Heart right ventricle (tissue), 16 donors: ENCODE data around the gene ST6GALNAC3. TPM values are rescaled to one million over a fixed set of nuclear protein-coding genes. Genes with fewer than 3 reads are reported as not detected.
A peak's percentile ranks its signal among the peaks of the same experiment; 100 is the strongest.

Source experiments
- ATAC-seq, 8 donors: fragments of 200-7000 bp; cut with Tn5 transposase; one replicate each; pipeline ENCODE4 v1.9.1; 2020; ENCODE audit warnings: mild to moderate bottlenecking in 8 of 8, moderate library complexity in 8 of 8, moderate number of reproducible peaks in 1 of 8
- DNase-seq, 2 donors: peaks; one replicate each; pipeline ENCODE4 v3.0.0-alpha.2; 2020
- H3K27ac ChIP-seq, 10 donors: fragments of 200-600 bp; sonication (generic) in 2 of 10; one replicate each; pipeline versions ENCODE4 v1.5.0 to v1.8.0; 2020 to 2022; ENCODE audit warnings: mild to moderate bottlenecking in 3 of 10
- H3K27me3 ChIP-seq, 7 donors: fragments of 200-600 bp; one replicate each; pipeline ENCODE4 v1.8.0; 2021 to 2022; ENCODE audit warnings: mild to moderate bottlenecking in 2 of 7
- H3K36me3 ChIP-seq, 9 donors: fragments of 200-600 bp; sonication (generic) in 1 of 9; one replicate each; pipeline versions ENCODE4 v1.5.0 to v1.8.0; 2020 to 2022; ENCODE audit warnings: mild to moderate bottlenecking in 2 of 9
- H3K4me1 ChIP-seq, 9 donors: fragments of 200-600 bp; sonication (generic) in 1 of 9; one replicate each; pipeline versions ENCODE4 v1.5.0 to v1.8.0; 2020 to 2022; ENCODE audit warnings: mild to moderate bottlenecking in 4 of 9
- H3K4me3 ChIP-seq, 10 donors: fragments of 200-600 bp; sonication (generic) in 2 of 10; one replicate each; pipeline versions ENCODE4 v1.5.0 to v1.8.0; 2020 to 2022; ENCODE audit warnings: mild to moderate bottlenecking in 7 of 10, moderate library complexity in 2 of 10
- H3K9me3 ChIP-seq, 11 donors: fragments of 200-600 bp in 10 of 11; sonication (generic) in 2 of 11; one replicate each; pipeline versions ENCODE4 v1.5.0 to v1.8.0; 2013 to 2022; ENCODE audit warnings: mild to moderate bottlenecking in 2 of 11, control low read depth in 1 of 11, moderate library complexity in 1 of 11
- CTCF ChIP-seq, 9 donors: fragments of 200-600 bp; sonication (generic) in 2 of 9; IDR thresholded peaks; one replicate each; pipeline versions ENCODE4 v1.5.0 to v1.8.0; 2021 to 2022; ENCODE audit warnings: antibody characterized with exemption in 9 of 9, mild to moderate bottlenecking in 5 of 9, moderate library complexity in 1 of 9
- WGBS, 2 donors: extraction: QIAGEN DNeasy Blood & Tissue Kit; methylation state at CpG; one replicate each; pipeline ENCODE4 v1.1.7; 2013; ENCODE audit warnings: inconsistent platforms in 1 of 2; 5-methylcytosine and 5-hydroxymethylcytosine counted together
- intact Hi-C, 10 donors: fragments of 100-400 bp; cut with DNase I; formaldehyde crosslinking; loops; one replicate each; pipeline versions ENCODE4 v1.11.1 to v1.14.2; 2022
- polyA plus RNA-seq, 2 donors: library from polyadenylated mRNA; stranded (reverse); fragments of 200-250 nt; gene quantifications; one replicate each; pipeline ENCODE4 v1.2.3, GENCODE V29; 2013
- total RNA-seq, 10 donors: library from RNA; stranded (reverse); fragmentation: NEBNext Ultra II Directional in 3 of 10; extraction: Animal tissue kit (Norgen Biotek cat#: 25700) in 3 of 10; gene quantifications; one replicate each; pipeline versions ENCODE4 v1.2.1 to v1.2.4, GENCODE V29; 2021 to 2023
- donor health status: Arrhythmogenic right ventricular cardiomyopathy.
- donor health status: ischemic (EF 13 %, LVEDD 7.1; RV severe dilation, severe dysfunction).
- donor health status: healthy with polysubstance abuse.
- donor health status: DM: no; HTN: yes; CAD: no.
- donor health status: DM: no; HTN: no; CAD: no.
- donor health status: ischemic (EF 25% LVEDD 6.9; RV normal size, moderate dysfunction).
- donor health status: ischemic (EF 25% LVEDD 5.7; RV mildly dilated, moderate dysfunction).
- donor health status: healthy.
- donor health status: DM: yes; HTN: yes; CAD: no.
- donor health status: Ischemic cardiomyopathy.
- donor health status: ischemic (EF 35%, LVEDD 5.7; RV mildly dilated, moderate dysfunction).
- donor health status: nonischemic (EF 11% LVEDD 7.7; RV severe dilation, severe dysfunction).
- donor health status: DM: yes; HTN: yes; CAD: no.
- donor health status: PGD.
- donor health status: ischemic (EF 29% LVEDD 5.4; RV normal size, mild dysfunction).
- donor health status: nonischemic (EF 23%, LVEDD 6.1; RV moderate dilation, normal function).

ST6GALNAC3 gene
- total and polyA plus RNA-seq, 12 donors = 2.8 to 10.3 (median 4.8) TPM

GRCh38 chr1:76374086-76374485, 299.5 kb downstream of the ST6GALNAC3 start:
- H3K27ac ChIP-seq = no peak overlapping the region
- WGBS, 2 donors = 93 to 96% methylated on average over 5 of the region's 5 CpGs
- DNase-seq (no peak), ATAC-seq (no peak)
- no peaks in the 10 kb centered on the region for H3K4me1 ChIP-seq
- H3K9me3 ChIP-seq = no peaks in the 10 kb centered on the region
- no peaks in the 10 kb centered on the region for H3K27me3 ChIP-seq
- no peak overlapping the region for H3K4me3 ChIP-seq
- TF ChIP-seq CTCF (IDR thresholded peaks at IDR 0.05) = no peak
- intact Hi-C loops = no loop called here
- no peaks in the 10 kb centered on the region for H3K36me3 ChIP-seq

DNA sequence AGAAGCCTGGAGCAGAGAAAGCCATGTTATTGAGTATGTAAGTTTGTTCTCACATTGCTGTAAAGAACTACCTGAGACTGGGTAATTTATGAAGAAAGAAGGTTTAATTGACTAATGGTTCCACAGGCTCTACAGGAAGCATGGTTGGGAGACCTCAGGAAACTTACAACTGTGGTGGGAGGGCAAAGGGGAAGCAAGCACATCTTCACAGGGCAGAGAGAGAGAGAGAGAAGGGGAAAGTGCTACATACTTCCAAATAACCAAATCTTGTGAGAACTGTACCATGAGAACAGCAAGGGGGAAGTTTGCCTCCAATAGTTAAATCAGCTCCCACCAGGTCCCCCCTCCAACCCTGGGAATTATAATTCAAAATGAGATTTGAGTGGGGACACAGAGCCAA, 302.7 kb downstream of the ST6GALNAC3 start:
- H3K36me3 ChIP-seq = no peaks in the 10 kb centered on the region
- no peak overlapping the region for H3K4me3 ChIP-seq
- ATAC-seq = no peak
- DNase-seq = no peak
- no peaks in the 10 kb centered on the region for H3K9me3 ChIP-seq
- no peak for TF ChIP-seq CTCF (IDR thresholded peaks at IDR 0.05)
- H3K27ac ChIP-seq = no peak overlapping the region
- intact Hi-C loops = no loop called here
- H3K27me3 ChIP-seq = no peaks in the 10 kb centered on the region
- no peaks in the 10 kb centered on the region for H3K4me1 ChIP-seq

GRCh38 chr1:76379506-76379905, 305.0 kb downstream of the ST6GALNAC3 start:
- WGBS, 2 donors = 96 to 98% methylated on average over 3 of the region's 3 CpGs
- TF ChIP-seq CTCF (IDR thresholded peaks at IDR 0.05) = no peak
- intact Hi-C loops = no loop called here

GRCh38 chr1:76381450-76382097, 307.0 kb downstream of the ST6GALNAC3 start:
- ATAC-seq = peak in 1 of 8 donors; percentile 29
- no peak overlapping the region for H3K4me3 ChIP-seq
- WGBS, 2 donors = 22 to 28% methylated on average over 1 of the region's 1 CpG
- H3K27me3 ChIP-seq = no peaks in the 10 kb centered on the region
- intact Hi-C loops = no loop called here
- no peaks in the 10 kb centered on the region for H3K36me3 ChIP-seq
- no peaks in the 10 kb centered on the region for H3K4me1 ChIP-seq
- DNase-seq = no peak
- TF ChIP-seq CTCF (IDR thresholded peaks at IDR 0.05) = no peak
- H3K27ac ChIP-seq = no peak overlapping the region
- peaks cover 0 to 6% (median 0%) of the 10 kb centered on the region in 11 donors for H3K9me3 ChIP-seq

More at GRCh38 chr1:76379506-76379905, 305.0 kb downstream of the ST6GALNAC3 start:
- peaks cover 0 to 6% (median 0%) of the 10 kb centered on the region in 11 donors for H3K9me3 ChIP-seq
- no peak overlapping the region for H3K4me3 ChIP-seq
- no peak for ATAC-seq
- no peaks in the 10 kb centered on the region for H3K27me3 ChIP-seq
- DNase-seq = no peak
- no peak overlapping the region for H3K27ac ChIP-seq
- H3K36me3 ChIP-seq = no peaks in the 10 kb centered on the region
- no peaks in the 10 kb centered on the region for H3K4me1 ChIP-seq
